ENCODE measurements around the gene TFAM.
"Not testable (repeated sequence)": the region's sequence is repeated elsewhere in the genome, so short reads cannot be mapped to it uniquely, and the experiment has no call there.

Gene TFAM

DNA sequence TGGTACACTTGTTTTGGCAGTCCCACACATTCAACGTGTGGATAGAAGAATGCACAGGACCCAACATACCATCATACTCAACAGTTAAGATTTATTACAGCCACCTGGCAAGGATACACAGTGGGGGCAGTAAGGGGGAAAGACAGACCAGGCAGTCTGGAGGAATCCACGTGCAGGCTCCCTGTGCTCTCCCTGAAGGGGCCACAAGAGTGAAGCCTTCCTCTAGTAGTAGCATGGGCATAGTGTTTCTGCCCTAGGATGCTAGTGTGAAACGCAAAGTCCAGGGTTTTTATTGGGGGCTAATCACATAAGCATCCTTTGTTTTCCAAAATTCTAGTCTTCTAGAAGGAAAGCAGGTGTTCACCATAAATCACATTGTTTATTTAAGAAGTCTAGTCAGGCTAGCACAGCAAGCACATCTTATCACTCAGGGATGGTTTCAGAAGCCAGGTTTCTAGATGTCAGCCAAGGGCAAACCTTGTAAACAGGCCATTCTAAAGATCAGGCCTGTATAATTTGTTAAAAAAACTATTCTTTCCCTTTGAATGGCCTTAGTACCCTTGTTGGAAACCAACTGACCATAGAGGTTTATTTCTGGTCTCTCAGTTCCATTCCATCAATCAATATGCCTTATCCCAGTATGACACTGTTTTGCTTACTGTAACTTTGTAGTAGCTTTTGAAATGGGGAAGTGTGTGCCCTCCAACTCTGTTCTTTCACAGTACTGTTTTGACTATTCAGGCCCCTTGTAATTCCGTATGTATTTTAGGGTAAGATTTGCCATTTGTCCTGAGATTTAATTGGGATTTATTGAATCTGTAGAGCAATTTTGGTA, 12.4 kb upstream of the TFAM start:
- no peak for DNase-seq (ENCODE audit: low read depth)

DNA sequence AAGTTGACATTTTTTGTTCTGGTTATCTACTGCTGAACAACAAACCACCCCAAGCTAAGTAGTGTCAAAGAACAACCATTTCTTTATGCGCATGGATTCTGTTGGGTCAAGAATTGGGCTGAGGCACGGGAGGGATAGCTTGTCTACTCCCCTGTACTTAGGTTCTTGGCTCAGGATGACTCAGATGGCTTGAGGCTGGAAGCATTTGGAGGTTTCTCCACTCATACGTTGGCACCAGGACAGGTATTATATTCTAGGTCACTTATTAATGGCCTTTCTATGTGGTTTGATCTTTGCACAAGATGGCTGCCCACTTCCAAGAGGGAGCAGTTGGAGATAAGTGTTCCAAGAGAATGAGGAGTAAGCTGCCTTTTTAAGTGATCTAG, 11.8 kb upstream of the TFAM start:
- DNase-seq (ENCODE audit: low read depth): no peak

DNA sequence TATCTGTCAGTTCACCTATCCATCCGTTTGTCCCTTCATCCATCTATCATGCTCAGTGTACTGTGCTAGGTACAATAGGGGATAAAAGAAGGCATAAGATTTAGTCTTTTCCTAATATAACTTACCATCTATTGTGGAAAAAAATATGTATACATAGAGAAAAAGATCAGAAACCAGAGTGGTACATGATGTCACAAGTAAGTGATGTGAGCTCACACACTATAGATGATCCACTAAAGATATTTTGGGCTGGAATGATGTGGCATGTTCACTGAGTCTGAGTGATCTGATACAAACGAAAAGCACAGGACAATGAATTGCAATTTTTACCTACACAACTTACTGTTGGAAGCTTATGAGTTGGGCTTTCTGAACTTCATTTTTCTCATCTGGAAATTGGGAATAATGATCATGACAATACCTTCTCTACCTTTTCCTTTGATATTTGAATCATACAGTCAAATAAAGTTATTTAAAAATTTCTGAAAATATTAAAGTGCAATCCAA, 2.7 kb upstream of the TFAM start:
- no peak for DNase-seq (ENCODE audit: low read depth)

GRCh38 chr10:58384095-58384494, 1.1 kb upstream of the TFAM start:
- DNase-seq (ENCODE audit: low read depth): no peak

GRCh38 chr10:58384544-58384998, 639 bp upstream of the TFAM start:
- DNase-seq (ENCODE audit: low read depth): no peak

GRCh38 chr10:58385784-58386112, 538 bp downstream of the TFAM start:
- peak; percentile 3 for DNase-seq (ENCODE audit: low read depth)

DNA sequence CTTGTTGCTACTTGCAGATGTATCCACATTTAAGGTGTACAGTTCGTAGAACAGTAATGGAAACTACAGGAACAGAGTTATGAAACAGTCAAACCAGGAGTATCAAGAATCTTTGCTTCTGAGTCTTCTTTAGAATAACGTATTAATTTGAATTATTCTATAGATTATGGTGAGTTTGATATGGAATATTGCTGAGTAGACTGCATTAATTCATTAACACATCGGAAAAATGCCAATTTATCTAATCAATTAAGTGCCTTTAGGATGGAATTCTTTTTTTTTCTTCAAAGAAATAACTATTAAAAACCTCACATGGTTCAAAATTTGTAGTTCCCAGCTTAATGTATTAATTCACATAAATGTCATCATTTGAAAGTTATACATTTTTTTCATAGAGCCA, 3.8 kb downstream of the TFAM start:
- DNase-seq (ENCODE audit: low read depth): no peak

GRCh38 chr10:58393317-58393716, 8.1 kb downstream of the TFAM start:
- no peak for DNase-seq (ENCODE audit: low read depth)

DNA sequence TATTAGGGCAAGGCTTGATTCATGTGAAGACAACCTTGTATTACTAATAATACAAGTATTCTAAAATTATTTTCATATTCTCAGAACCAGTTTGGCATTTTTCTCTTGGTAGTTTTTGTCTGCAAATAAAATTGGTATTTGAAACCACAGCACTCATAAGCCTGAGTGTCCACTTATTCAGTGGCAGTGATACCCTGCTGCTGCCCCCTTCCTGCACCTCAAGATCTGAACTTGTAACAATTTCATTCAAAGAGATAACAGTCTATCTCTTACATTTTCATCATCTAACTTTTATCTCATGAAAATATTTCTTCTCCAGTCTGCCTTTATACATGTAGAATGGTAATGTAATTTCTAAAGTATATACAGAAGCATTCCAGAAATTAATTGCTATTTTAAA, 9.3 kb downstream of the TFAM start:
- no peak for DNase-seq (ENCODE audit: low read depth)

DNA sequence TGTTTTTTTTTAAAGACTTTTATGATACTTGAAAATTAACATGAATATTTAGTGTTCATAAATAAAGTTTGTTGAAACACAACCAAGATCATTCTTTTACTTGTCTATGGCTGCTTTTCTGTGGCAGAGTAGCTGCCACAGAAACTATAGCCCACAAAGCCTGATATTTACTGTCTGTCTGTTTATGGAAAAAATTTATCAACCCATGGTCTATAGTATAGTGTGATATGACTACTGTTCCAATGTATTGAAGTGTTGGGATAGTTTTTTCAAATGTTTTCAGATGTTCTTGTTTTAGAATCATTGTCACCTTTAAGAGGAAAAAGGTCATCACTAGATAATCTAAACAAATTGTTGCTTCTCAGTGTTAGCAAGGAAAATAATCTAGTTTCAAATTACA, 10.8 kb downstream of the TFAM start:
- DNase-seq (ENCODE audit: low read depth): no peak

DNA sequence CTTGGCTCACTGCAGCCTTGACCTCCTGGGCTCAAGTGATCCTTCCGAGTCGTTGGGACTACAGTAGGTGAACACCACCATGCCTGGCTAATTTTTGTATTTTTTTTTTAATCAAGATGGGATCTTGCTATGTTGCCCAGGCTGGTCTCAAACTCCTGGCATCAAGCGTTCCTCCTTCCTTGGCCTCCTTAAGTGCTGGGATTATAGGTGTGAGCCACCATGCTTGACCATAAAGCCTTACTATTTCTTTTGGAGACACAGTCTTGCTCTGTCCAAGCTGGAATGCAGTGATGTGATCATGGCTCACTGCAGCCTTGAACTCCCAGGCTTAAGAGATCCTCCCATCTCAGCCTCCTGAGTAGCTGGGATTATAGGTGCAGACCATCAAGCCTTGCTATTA, 12.6 kb downstream of the TFAM start:
- no peak for DNase-seq (ENCODE audit: low read depth)

- DNase-seq (ENCODE audit: low read depth): no peak
Measured at GRCh38 chr10:58399410-58399809, 14.2 kb downstream of the TFAM start.

DNA sequence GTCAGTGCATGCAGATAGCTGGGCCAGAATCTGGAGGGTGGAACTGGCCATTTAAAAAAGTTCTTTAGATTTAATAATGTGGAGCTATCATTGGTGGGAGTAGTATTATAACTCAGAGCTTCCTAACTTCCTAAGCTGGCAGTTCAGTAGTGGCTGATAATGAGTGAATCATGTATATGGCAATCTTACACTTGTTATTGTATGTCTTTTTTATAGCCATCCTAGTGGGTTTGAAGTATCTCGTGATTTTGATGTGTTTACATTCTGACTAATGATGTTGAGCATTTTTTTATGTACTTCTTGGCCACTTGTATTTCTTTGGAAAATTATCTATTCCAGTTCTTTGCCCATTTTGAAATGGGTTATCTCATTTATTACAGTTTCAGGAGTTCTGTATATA, 15.4 kb downstream of the TFAM start:
- DNase-seq (ENCODE audit: low read depth): no peak

- DNase-seq (ENCODE audit: low read depth): no peak
Measured at GRCh38 chr10:58404001-58404400, 18.8 kb downstream of the TFAM start.

GRCh38 chr10:58409956-58410610, 24.9 kb downstream of the TFAM start:
- DNase-seq (ENCODE audit: low read depth): no peak

DNA sequence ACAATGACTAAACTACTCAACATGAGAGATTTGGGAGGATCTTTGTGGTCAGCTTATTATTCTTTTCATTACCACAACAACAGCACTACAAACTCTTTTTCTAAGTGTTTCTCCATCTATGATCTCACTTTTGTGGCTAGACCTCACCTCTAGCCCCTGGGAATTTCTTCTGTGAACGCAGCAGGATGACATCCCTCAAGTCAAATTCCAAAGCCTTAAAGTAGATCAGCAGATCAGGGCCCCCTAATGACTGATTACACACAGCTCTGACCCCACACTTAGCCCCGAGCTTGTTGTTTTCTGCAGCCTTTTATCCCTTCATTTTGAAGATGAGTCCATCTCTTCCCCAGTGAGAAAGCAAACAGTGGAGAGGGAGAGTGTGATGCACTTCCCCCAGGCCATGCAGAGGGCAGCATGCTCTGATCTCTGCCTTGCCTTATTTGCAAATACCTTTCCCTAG, 27.3 kb downstream of the TFAM start:
- DNase-seq (ENCODE audit: low read depth): no peak

DNA sequence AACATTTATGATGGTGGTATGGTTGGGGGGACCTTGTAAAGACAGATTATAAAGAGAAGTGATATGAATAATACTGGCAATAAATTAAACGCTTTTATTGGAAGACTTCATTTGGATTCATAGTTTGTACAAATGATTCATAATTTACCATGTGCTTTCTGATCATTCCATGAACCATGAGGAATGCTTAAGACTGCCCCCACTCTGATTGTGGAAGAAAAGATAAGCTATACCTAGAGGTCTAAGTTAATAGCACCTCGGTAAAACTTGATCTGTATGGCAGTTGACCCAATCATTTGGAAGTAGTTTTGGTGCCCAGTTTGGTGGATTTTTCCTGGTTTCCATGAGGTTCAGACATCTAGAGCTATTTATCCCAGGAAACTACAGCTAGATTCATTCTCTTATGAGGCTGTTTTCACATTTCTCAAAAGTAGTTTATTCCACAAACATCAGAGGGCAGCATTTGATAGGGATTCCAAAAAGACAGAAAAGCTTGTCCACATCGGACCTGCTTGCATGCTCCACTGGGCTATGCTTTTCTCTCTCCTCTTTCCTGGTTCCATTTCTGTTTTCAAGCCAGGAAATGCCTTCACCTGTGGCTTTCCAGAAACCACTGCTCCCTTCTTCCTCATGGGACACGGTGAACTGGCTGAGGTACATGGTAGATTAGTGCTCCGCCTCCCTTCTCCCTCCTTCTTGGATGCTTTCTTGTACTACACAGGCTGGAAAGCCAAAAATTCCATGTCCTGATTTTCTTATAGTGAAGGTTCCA, 29.2 kb downstream of the TFAM start:
- no peak for DNase-seq (ENCODE audit: low read depth)

DNA sequence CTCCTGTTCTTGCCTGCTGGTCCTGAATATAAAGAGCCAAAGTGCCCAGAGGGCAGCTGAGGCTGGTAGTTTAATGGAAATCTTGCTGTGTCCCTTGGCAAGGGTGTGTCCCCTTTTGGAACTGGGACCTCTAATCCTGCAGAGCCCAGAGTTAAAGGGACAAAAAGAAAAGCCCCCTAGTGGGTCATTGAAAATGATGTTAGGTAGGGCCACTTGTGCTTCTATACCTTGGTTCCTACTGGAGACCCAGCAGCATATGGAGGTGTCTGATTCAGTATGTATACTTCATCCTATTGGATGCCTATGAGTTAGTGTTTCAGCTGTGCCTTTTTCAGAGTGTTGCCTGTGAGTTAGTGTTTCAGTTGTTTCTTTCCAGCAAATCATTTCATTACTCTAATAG, 30.5 kb downstream of the TFAM start:
- no peak for DNase-seq (ENCODE audit: low read depth)

DNA sequence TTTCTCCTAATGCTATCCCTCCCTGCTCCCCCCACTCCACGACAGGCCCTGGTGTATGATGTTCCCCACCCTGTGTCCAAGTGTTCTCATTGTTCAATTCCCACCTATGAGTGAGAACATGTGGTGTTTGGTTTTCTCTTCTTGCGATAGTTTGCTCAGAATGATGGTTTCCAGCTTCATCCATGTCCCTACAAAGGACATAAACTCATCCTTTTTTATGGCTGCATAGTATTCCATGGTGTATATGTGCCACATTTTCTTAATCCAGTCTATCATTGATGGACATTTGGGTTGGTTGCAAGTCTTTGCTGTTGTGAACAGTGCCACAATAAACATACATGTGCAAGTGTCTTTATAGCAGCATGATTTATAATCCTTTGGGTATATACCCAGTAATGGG, 32.7 kb downstream of the TFAM start:
- DNase-seq (ENCODE audit: low read depth): not testable (repeated sequence)

GRCh38 chr10:58424176-58424575, 39.0 kb downstream of the TFAM start:
- no peak for DNase-seq (ENCODE audit: low read depth)

GRCh38 chr10:58428436-58428835, 43.2 kb downstream of the TFAM start:
- DNase-seq (ENCODE audit: low read depth): not testable (repeated sequence)

GRCh38 chr10:58431903-58432302, 46.7 kb downstream of the TFAM start:
- DNase-seq (ENCODE audit: low read depth): no peak

DNA sequence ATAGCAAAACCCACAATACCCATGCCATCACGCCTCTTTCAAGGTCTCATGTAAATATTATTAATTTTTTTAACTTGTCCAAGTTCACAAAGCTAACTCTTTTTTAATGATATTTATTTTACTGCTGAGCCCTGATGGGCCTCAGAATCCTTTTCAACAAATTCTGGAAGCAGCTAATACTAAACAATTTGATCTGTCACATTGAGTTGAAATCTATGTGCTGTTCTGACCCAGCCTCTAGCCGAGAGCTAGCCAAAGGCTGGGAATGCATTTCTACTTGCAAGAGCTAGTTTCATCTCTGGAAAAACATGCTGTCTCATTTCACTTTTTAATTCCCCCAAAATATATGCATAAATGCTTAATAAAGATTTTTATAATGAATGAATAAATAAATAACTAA, 47.9 kb downstream of the TFAM start:
- DNase-seq (ENCODE audit: low read depth): no peak

Data from activated T-cell treated with anti-CD3 and anti-CD28 coated beads for 48 hours (primary cell).